Peyer's patch (tissue), 4 donors: Measurements from ENCODE around the gene ADPRM.

Experiments used
- CTCF ChIP-seq, 6 experiments: fragments of 450-650 bp in 4 of 6; fragments of 200-600 bp in 2 of 6; sonication (generic) in 1 of 6; IDR thresholded peaks; one replicate each; pipeline ENCODE4 v1.5.1; 2017 to 2019; ENCODE audit warnings: antibody characterized with exemption in 6 of 6, mild to moderate bottlenecking in 3 of 6, moderate library complexity in 1 of 6
- POLR2A ChIP-seq, 2 donors: fragments of 450-650 bp; IDR thresholded peaks; one replicate each; pipeline ENCODE4 v1.5.1; 2017; ENCODE audit warnings: antibody characterized with exemption in 2 of 2, mild to moderate bottlenecking in 2 of 2, moderate library complexity in 2 of 2

- TF ChIP-seq CTCF (IDR thresholded peaks at IDR 0.05) (no peak), POLR2A (IDR thresholded peaks at IDR 0.05) (no peak)
These were observed 29.8 kb downstream of the ADPRM start for GRCh38 chr17:10727192-10727591.
